GM18858 (cell line): ENCODE data around the gene ASGR1.
"Not testable (repeated sequence)": the region's sequence is repeated elsewhere in the genome, so short reads cannot be mapped to it uniquely, and the experiment has no call there.

Source experiments
- ATAC-seq: cut with Tn5 transposase; IDR thresholded peaks from one replicate; pipeline ENCODE4 v1.9.1; 2021; ENCODE audit not compliant: unreplicated experiment

The ASGR1 gene

DNA sequence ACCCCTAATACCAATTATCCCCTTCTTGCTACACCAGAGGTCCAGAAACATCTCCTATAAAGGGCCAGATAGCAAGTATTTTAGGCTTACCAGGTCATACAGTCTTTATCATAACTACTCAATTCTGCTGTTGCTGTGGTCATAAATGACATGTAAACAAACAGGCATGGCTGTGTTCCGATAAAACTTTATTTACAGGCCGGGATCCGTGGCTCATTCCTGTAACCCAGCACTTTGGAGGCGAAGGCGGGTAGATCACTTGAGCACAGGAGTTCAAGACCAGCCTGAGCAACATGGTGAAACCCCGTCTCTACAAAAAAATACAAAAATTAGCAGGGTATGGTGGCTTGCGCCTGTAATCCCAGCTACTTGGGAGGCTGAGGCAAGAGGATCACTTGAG lies 12.3 kb downstream of the ASGR1 start:
- ATAC-seq = no peak

DNA sequence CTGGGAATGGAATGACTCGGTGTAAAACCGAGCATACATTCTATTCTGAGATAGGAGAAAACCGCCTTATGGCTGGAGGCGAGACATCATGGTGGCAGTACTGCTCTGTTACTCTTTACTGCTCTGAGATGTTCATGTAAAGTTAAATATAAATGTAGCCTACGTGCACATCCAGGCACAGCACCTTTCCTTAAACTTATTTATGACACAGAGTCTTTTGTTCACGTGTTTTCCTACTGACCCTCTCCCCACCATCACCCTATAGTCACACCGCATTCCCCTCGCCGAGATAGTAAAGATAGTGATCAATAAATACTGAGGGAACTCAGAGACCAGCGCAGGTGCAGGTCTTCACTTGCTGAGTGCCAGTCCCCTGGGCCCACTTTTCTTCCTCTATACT lies 19.6 kb downstream of the ASGR1 start:
- not testable (repeated sequence) for ATAC-seq

DNA sequence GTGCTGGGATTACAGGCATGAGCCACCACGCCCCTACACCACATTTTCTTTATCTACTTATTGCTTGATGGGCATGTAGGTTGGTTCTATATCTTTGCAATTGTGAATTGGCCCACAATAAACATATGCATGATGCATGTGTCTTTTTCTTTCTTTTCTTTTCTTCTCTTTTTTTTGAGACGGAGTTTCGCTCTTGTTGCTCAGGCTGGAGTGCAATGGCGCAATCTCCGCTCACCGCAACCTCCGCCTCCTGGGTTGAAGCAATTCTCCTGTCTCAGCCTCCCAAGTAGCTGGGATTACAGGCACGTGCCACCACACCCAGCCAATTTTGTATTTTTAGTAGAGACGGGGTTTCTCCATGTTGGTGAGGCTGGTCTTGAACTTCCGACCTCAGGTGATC lies 20.7 kb downstream of the ASGR1 start:
- not testable (repeated sequence) for ATAC-seq

DNA sequence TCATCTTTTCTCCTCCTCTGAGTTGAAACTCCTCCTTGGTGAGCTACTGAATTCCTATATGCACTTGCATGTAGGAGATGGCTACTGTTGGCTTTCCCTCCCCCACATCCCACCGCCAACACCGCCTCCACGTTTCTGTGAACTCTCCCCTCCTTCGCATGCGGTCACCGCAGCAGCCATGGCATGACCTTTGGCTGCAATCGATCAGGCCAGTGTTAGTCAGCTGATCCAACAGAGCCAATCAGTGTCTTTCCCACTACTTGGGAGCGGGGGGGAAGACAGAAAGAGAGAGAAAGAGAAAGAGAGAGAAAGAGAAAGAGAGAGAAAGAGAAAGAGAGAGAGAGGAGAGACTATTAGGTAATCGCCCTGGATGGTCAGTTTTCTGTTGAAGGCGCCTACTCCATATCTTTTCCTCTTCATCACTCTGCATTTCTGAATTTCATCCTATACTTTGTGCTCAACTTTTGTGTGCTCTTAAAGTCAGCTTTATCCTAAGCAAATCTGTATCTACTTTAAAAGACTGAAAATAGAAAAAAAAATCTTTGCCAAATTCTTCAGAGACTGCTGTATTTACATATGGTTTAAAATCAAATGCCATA lies 22.7 kb downstream of the ASGR1 start:
- ATAC-seq = no peak

DNA sequence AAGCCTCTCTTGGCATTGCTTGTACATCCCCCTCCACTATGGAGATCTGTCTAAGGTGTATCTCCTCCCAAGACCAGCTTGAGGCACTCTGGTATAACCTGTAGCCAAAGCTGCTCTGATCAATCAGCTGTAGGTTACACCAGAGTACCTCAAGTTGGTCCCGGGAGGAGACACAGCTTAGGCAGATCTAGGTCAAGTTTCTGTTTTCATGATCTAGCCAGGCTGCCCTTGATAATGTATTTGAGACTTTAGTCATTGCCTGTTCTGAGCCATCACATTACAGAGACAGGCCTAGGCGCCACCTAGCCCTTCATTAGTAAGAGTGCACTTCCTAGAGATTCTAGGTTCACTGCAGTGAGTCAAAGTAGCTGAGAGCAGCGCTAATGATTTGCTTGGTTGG lies 31.4 kb downstream of the ASGR1 start:
- ATAC-seq = no peak

DNA sequence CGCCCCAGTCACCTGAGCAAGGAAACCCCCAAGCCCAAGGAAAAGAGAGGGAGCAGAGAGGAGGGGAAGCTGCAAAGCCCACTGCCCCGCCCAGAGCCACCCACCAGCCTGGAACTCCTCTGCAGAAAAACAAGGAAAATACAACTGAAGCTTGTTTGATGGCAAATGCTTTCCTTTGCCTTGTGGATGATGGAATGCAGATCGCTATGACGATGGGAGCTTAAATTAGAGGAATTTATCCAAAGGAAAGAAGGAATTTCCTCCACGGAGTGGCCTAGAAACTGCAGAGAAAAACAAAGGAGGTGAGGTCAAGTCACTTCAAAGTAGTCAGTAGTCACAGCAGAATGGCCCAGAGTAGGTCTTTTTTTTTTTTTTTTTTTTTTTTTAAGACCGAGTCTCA lies 33.1 kb downstream of the ASGR1 start:
- no peak for ATAC-seq

DNA sequence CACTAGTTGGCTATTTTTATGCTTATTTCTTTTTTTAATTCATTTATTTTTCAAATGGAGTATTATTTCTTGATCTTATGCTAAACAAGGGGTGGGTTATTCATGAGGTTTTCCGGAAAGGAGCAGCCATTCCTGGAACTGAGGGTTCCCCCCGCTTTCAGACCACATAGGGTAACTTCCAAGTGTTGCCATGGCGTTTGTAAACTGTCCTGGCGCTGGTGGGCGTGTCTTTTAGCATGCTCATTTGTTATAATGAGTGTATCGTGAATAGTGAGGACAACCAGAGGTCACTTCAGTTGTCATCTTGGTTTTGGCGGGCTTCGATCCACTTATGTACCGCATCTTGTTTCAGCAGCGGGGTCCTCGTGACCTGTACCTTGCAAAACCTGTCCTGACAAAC lies 35.0 kb downstream of the ASGR1 start:
- no peak for ATAC-seq

DNA sequence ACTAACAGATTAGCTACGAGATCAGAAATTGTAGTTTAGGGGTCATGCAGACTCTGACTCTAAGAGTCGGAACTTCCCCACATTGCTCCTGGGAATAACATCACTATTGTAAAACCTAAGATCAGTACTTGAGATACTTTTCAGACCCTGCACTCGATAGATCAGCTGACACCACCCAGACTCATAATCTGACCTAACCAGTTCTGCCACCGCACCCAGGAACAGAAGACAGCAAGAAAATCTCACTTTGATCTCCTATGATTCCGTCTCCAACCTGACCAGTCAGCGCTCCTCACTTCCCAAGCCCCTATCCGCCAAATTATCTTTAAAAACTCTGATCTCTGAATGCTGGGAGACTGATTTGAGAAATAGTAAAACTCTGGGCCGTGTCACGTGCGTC lies 37.3 kb downstream of the ASGR1 start:
- ATAC-seq = no peak

DNA sequence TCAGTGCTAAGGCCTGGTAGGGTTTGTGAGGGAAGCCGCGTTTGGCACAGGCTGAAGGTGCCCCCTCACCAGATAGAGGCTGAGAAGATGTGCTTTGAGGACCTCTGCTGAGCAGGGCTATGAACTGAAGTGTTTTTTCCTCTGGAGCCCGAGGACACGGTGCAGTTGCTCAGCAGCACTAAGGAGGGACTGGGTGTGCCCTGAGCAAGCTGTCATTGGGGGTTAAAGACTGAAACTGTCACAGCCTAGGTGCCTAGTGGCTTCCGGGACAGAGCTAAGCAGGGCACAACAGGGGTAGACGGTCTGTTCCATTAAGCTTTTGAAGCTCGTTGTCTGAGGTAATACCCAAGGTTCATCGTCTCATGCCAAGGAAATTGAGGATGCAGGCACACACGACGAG lies 39.8 kb downstream of the ASGR1 start:
- no peak for ATAC-seq

DNA sequence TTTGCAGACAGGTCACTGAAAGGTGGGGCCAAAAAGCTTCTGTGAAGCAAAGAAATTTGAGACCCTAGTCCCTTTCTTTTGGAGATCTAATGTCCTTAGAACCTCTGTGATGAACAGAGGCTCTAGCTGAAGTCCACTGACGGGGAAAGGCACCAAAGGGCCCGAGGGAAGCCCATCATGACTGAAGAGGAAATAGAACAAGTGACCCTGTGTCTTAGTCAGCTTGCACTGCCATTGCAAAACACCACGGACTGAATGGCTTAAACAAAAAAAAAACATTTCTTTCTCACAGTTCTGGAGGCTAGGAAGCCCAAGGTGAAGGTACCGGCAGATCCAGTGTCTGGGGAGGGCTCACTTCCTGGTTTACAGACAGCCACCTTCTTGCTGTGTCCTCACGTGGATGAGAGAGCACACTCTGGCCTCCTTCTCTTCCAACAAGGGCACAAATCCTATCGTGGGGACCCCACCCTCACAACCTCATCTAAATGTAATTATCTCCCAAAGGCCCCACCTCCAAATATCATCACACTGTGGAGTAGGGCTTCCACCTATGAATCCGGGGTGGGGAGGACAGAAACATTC lies 40.3 kb downstream of the ASGR1 start:
- no peak for ATAC-seq

DNA sequence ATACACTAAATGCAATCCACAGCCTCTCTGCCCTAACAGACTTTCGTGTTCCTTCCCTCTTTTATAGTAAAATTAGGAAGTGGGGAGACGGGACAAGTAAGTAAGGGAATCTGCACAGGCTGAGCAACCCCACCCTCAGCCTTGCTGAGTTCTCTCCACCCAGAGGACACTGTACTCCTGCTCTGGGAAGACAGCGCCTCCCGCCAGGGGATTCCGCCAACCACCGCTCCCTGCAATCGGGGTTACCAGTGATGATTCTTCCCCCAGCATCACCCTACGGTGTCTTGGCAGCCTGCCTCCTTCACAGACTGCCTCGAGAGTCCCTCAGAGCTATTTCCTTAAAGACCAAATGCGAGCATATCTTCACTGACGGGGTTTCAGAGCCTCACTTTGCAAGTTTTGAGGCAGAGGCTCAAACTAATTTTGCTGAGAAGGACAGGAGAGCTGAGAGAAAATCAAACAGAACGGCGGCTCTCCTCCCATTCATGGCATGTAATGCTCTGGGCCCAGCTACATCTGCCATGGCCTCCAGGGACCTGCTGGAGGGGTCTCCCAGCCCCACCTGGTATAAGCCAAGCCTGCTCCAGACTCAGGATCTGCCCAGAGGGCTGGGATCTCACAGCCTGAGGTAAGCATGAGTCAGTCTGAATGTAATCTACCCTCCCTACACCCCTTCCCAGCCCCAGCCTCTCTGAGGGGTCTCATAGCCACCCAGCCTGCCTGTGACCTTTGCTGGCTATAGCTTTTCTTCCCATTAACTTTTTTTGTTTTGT lies 41.8 kb downstream of the ASGR1 start:
- no peak for ATAC-seq

DNA sequence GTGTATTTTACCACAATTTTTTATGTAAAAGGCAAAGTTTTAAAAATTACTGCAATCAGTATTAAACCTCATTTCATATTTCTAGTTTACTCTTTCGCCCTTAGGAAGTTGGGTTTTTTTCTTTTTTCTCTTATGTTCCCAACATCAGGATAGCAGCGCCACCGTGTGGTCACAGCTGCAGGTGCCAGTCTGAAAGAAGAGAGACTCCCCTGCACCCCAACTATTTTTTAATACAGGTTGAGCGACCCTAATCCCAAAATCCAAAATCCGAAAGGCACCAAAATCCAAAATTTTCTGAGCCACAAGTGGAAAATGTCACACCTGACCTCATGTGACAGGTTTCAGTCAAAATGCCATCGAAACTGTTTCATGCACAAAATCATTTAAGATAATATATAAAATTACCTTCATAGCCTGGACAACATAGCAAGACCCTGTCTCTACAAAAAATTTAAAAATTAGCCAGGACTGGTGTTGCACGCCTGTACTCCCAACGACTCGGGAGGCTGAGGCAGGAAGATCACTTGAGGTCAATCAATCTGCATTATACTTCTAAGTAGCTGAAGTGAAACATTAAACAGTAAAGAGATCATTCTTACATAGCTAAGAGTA lies 42.8 kb downstream of the ASGR1 start:
- no peak for ATAC-seq

DNA sequence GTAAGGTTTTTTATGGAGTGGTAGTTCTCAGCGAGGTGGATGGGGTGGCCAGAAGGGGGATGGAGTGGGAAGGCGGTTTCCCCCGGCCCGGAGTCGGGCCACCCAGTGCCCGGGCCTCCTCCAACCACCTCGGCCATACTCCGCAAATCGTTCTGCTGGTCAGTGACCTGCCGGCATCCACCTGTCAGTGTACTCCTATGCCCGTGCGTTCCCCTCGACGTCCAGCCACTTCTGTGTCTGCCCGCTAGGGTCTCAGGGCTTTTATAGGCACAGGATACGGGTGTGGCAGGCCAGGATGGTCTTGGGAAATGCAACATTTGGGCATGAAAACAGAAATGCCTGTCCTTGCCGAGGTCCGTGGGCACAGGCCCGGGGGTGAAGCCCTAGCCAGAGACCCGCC lies 45.3 kb downstream of the ASGR1 start:
- ATAC-seq = no peak

DNA sequence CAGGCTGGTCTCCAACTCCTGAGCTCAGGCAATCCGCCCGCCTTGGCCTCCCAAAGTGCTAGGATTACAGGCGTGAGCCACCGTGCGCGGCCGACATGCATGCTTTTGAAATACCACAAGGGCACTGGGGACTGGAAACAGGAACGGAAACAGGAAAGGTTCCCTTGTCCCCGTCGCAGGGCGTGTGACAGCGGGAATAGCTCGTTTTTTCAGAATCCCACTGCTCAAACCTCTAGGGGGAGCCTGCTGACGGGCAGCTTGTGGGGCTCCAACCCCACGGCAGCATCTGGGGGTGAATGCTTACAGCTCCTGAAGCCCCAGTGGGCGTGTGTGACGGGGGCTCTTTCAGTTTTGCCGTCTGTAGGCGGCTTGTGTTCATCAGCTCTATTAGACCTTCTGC lies 45.7 kb downstream of the ASGR1 start:
- no peak for ATAC-seq

DNA sequence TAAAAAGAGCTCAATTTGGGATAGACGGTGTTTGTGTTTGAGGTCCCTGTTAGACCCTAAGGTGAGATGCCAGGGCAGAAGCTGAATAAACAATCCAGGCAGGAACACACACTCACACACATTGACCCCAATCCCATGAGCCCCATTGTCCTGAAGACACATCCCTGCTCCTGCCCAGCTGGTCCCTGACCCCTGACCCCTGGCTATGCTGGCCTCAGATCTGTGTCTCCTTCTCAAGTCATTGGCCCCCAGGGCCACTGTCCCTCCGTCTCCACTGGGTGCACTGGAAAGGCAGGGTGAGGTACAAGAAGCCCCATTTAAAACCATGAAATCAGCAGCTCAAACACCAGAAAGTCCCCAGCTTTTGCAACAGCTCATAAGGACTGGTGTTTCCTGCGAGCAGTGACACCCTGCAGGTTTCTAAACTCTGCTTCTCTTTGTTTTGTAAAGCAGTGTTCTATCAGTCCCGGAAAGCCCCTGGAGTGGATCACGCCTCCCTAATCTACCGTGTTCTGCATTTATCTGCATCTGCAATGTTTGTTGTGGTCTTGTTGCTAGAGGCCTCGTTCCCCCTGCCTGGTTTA lies 46.6 kb downstream of the ASGR1 start:
- ATAC-seq = no peak

DNA sequence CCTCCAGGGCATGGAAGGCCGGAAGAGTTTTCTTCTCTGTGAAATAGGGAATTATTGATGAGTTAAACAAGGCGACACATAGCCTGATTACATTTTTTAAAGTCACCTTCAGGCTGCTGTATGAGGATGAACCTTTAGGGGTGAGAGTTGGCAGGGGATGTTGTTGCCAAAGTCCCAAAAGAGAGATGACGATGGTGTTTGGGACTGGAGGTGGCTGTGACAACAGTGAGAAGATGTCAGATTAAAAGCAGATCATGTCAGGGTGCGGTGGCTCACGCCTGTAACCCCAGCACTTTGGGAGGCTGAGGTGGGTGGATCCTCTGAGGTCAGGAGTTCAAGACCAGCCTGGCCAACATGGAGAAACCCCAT lies 47.8 kb downstream of the ASGR1 start:
- no peak for ATAC-seq

DNA sequence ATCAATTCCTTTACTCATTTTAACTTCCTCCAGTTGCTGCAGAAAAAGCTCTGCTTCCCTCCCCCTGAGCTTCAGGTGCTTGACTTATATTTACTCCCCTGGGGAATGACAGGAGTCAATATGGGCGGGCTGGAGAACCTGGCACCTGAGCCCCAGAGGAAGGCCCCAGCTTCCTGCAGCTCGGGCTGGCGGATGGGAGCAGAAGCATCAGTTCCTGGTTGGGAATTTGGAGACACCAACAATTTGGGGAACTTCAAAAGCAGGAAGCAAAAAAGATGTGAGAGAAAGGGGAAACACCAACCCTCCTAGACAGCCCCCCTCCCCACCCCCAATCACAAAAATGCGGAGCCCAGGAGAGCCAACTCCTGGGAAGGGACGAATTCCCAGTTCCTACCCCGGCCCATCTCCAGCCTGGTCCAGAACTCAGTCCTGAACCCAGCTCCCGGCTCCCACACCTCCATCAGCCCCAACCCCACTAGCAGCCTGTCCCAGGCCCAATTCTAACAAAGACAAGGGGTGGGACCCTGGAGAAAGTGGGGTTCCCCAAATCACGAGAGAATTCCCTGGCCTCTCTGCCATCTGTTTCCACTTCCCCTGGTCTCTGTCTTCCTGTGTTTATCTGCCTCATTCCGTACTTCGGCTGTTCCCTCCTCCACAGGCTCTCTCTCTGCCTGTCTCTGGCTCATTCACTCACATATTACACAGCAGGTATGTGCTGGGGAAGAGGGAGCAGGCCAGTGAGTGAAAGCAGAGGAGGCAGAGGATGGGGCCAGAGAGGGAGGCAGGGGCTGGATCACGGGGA lies 48.3 kb downstream of the ASGR1 start:
- no peak for ATAC-seq

DNA sequence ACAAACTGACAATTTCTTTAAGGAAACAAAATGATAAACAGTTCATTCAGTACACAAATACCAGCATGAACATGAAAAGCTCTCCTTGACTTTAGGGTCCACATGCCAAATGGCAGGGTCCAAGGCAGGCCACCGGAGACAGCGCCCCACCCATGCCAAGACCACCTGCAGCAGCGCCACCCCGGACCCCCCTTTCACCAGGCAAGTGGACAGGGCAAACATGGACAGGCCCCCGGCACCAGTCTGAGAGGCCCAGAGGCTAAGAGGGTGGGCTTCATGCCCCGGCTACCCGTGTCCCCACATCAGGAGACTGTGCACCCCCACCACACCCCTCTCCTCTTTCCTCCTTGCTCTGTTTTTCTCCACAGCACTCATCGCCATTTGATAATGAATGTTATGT lies 49.9 kb downstream of the ASGR1 start:
- no peak for ATAC-seq

DNA sequence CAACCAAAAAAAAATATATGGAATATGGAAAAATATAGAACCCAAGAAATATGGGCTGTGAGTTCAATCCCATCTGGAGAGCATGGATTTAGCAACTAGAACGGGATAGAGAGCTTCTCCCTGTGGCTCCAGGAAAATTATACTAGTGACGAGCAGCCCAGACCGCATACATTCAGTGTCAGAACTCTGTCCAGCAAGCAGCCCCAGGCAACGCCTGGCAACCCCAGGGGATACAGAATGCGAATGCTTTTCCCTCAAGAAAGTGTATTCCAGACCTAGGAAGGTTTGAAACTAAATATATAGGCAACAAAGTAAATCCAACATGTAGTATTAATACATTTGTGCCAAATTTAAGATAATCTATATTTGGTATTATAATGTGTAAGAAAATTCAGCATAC lies 51.0 kb downstream of the ASGR1 start:
- no peak for ATAC-seq

DNA sequence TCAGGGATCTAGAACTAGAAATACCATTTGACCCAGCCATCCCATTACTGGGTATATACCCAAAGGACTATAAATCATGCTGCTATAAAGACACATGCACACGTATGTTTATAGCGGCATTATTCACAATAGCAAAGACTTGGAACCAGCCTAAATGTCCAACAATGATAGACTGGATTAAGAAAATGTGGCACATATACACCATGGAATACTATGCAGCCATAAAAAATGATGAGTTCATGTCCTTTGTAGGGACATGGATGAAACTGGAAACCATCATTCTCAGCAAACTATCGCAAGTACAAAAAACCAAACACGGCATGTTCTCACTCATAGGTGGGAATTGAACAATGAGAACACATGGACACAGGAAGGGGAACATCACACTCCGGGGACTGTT lies 51.7 kb downstream of the ASGR1 start:
- not testable (repeated sequence) for ATAC-seq

DNA sequence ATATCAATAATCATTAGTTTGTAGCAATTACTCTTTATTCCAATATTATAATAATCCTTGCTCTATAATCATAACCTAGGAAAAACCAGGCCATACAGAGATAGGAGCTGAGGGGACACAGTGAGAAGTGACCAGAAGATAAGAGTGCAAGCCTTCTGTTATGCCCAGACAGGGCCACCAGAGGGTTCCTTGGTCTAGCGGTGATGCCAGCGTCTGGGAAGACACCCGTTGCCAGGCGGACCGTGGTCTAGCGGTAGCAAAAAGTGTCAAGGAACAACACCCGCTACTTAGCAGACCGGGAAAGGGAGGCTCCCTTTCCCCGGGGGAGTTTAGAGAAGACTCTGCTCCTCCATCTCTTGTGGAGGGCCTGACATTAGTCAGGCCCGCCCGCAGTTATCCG lies 52.8 kb downstream of the ASGR1 start:
- ATAC-seq = not testable (repeated sequence)
